HEK293 (cell line): Measurements from ENCODE around the gene HNRNPC.

Experiments used
- CTCF ChIP-seq: fragments of 450-650 bp; formaldehyde crosslinking; IDR thresholded peaks from 2 replicates; pipeline ENCODE4 v1.5.1; 2016; ENCODE audit warnings: missing biosample characterization, missing genetic modification characterization
- SCRT1 ChIP-seq: fragments of 450-650 bp; formaldehyde crosslinking; IDR thresholded peaks from 2 replicates; pipeline ENCODE4 v1.5.1; 2016; ENCODE audit warnings: missing biosample characterization, missing genetic modification characterization, borderline replicate concordance
- SP2 ChIP-seq: fragments of 450-650 bp; formaldehyde crosslinking; IDR thresholded peaks from 2 replicates; pipeline ENCODE4 v1.5.1; 2016; ENCODE audit warnings: missing biosample characterization, missing genetic modification characterization
- ZNF2 ChIP-seq: fragments of 450-650 bp; formaldehyde crosslinking; IDR thresholded peaks from 2 replicates; pipeline ENCODE4 v1.5.1; 2016; ENCODE audit warnings: missing biosample characterization, missing genetic modification characterization
- ZNF292 ChIP-seq: fragments of 450-650 bp; formaldehyde crosslinking; IDR thresholded peaks from 2 replicates; pipeline ENCODE4 v1.5.1; 2016; ENCODE audit warnings: low read depth, missing biosample characterization, missing genetic modification characterization, borderline replicate concordance
- ZNF560 ChIP-seq: fragments of 450-650 bp; formaldehyde crosslinking; IDR thresholded peaks from 2 replicates; pipeline ENCODE4 v1.5.1; 2017; ENCODE audit warnings: missing biosample characterization, missing genetic modification characterization, borderline replicate concordance
- ZNF777 ChIP-seq: fragments of 450-650 bp; formaldehyde crosslinking; IDR thresholded peaks from 2 replicates; pipeline ENCODE4 v1.5.1; 2017; ENCODE audit warnings: missing biosample characterization, missing genetic modification characterization, borderline replicate concordance
- ZSCAN30 ChIP-seq: fragments of 450-650 bp; IDR thresholded peaks from 2 replicates; pipeline ENCODE4 v1.5.1; 2018; ENCODE audit warnings: missing biosample characterization, mild to moderate bottlenecking, missing genetic modification characterization, moderate library complexity

- TF ChIP-seq ZNF560 (tag by site-specific recombination): no peak
- no peak for TF ChIP-seq CTCF (tag by site-specific recombination)
- no peak for TF ChIP-seq ZNF292 (tag by site-specific recombination)
- TF ChIP-seq ZNF2 (tag by site-specific recombination): no peak
- no peak for TF ChIP-seq ZNF777 (tag by site-specific recombination)
- TF ChIP-seq SP2 (tag by site-specific recombination): no peak
- no peak for TF ChIP-seq ZSCAN30 (tag by site-specific recombination)
- no peak for TF ChIP-seq SCRT1 (tag by site-specific recombination)
Observed at GRCh38 chr14:21234112-21234511, 35.1 kb downstream of the HNRNPC start.
